CD4-positive, alpha-beta T cell treated with Interferon gamma for 1 hour (primary cell): ENCODE measurements around the gene CNDP2.
"Not testable (repeated sequence)": the region's sequence is repeated elsewhere in the genome, so short reads cannot be mapped to it uniquely, and the experiment has no call there.

Experiments
- DNase-seq: peaks from one replicate; pipeline ENCODE4 v3.0.0-alpha.2; 2020

CNDP2 gene

DNA sequence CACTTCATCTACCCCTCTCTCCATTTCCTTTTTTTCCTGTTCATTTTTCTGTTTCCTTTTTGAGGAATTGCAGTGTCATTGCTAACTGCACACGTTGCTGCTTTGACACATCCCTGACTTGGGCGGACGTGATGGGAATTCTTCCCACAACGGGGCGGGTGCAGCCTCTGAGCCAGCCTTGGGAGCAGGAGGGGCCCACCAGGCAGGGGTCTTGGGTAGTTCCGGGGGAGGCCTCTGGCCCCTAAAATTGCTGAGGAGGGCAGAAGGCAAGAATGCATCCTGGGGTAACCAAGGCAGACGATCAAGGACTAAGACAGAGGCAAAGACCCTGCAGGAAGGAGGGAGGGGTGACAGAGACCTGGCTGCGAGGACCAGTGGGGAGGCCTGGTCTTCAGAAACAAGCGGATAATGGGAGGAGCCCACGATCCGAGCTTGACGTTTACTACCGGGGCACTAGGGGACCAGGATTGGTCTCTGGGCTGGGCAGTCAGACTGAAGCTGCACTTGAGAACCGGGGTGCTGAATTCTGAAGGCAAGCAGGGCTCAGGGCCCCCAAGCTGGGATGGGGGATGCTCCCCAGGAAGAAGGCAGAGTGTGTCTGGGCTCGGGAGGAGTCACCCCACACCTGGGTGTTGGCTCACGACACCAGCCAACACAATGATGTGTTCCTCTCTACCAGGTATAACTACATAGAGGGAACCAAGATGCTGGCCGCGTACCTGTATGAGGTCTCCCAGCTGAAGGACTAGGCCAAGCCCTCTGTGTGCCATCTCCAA lies 23.3 kb downstream of the CNDP2 start:
- no peak for DNase-seq

DNA sequence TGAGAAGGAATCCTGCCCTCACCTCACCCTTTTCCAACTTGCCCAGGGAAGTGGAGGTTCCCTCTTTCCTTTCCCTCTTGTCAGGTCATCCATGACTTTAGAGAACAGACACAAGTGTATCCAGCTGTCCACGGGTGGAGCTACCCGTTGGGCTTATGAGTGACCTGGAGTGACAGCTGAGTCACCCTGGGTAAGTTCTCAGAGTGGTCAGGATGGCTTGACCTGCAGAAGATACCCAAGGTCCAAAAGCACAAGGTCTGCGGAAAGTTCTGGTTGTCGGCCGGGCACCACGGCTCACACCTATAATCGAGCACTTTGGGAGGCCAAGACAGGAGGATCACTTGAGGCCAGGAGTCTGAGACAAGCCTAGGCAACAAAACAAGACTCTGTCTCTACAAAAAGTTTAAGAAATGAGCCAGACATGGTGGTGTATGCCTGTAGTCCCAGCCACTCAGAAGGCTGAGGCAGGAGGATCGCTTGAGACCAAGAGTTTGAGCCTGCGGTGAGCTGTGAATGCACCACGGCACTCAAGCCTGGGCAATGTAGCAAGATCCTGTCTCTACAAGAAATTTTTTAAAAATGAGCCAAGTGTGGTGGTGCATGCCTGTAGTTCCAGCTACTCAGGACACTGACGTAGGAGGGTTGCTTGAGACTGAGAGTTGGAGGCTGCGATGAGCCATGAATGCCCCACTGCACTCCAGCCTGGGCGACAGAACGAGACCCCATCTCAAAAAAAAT lies 24.1 kb downstream of the CNDP2 start:
- no peak for DNase-seq

DNA sequence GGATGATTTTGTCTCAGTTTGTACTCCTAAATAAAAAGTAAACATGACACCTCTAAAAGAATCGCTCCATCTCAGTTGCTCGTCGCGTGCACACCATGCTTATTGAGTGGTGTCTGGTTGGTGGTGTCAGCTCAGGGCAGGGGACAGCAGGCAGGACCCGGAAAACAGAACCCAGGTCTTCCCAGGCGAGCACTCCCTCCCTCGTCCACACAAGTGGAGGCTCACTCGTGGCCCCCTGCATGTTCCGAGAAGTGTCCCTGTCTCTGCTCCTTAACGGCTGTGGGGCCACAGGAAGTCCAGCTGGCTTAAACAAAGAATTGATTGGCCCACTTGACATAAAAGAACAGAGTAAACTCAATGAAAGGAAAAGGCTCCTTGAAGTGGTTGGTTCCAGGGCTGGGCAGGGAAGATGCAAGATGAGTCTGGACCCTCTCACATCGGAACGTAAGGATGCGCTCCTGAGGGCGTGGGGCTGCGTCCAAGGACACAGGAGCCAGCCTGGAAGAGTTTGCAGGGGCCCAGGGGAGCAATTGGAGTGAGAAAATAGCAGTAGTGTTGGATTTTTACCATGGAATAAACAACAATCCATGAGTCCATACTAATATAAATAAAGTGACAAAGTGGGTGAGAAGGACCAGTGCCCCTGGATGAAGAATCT lies 25.0 kb downstream of the CNDP2 start:
- no peak for DNase-seq

DNA sequence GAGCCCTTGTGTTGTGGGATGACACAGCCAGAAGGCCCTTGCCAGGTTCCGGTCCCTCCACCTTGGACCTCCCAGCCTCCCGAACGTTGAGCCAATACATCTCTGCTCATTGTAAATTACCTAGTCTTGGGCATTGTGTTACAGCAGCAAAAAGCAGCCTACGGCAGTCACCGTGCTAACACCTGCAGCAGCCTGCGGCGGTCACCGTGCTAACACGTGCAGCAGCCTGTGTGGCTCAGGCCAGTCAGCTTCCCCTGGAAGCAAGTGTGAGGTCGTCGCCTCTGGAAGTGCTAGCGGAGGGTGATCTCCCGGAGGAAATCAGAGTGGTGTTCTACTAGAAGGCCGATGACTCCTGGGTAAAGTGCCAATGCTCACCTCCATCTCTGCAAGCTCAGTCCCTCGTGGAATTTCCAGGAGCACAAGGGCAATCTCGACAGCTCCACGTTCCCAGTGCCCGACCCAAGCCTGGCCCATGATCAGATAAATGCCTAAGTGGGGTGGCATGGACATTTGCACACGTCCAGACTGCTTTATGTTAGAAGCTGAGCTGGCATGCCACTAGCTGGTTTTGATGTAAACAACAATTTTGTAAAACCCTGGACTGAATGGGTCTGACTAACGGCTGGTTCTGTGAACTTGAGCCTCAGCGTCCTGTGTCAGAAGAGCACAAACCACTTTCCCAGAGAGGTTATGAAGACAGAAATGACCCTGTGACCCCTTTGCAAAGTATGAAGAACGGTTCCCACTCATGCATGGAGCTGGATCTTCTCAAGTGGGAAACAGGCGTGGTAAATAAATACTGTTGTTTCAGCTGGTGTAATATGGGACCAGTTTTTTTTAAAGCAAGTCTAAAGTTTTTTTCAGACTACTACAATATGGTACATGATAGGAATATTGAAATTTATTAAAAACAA lies 26.7 kb downstream of the CNDP2 start:
- no peak for DNase-seq

DNA sequence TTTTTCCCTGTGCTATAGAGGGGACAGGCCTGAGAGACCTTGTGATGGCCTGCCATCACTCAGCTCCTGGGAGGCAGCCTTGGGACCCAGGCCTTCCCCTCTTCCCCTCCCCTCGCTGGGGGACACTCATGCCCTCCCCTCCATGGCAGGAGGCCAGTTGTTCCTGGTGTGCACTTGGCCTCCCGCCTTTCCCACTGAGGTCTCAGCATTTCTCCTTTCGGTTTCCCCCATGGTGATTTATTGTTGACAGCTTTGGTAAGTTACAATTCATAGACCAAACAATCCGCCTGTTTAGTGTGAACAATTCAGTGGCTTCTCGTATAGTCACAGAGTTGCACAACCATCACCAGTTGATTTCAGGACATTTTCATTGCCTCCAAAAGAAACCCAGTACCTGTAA lies 27.9 kb downstream of the CNDP2 start:
- no peak for DNase-seq

DNA sequence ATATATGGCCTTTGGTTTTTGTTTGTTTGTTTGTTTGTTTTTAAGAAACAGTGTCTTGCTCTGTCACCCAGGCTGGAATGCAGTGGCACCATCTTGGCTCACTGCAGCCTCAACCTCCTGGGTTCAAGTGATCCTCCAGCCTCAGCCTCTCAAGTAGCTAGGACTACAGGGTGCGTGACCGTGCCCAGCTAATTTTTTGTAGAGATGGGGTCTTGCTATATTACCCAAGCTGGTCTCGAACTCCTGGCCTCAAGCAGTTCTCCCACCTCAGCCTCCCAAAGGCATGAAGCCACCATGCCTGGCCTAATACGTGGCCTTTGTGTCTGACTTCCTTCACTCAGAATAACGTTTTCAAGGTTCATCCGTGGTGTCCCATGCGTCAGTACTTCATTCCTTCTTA lies 28.8 kb downstream of the CNDP2 start:
- DNase-seq = not testable (repeated sequence)

DNA sequence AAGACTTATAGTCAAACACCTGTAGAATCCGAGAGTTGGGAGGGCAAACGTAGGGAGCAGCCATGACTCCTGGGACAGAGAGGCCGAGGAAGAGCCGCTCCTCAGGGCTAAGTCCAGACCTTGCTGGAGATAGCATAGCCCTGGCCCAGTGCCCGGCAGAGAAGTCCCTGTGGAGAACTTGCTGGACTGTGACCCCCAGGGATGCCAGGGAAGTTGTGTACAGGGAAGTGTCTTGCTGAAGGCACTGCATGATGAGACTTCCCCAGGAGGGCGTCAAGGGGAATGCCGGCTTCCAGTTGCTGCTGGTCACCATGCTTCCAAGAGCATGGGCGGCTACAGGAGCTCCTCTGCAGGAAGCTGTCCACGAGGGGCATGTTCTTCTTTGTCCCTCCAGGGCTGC lies 29.6 kb downstream of the CNDP2 start:
- no peak for DNase-seq

DNA sequence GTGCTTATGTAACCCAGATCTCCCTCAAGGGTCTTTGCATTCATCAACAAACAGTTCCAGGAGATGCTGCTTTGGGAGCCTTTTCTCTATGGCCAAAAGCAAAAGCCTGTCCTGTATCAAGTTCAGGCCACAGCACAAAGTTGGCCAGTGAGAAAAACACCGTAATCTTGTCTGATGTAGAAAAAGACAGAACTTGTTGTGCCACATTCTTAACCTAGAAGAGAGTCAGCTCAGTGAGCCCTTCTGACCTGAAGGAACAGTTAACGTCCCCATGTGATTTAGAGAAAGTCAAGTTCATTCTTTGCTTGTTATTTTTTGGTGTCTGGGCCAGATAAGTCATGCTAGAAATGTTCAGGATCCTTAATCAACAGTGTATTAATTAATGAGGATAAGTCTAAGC lies 30.3 kb downstream of the CNDP2 start:
- DNase-seq = no peak

DNA sequence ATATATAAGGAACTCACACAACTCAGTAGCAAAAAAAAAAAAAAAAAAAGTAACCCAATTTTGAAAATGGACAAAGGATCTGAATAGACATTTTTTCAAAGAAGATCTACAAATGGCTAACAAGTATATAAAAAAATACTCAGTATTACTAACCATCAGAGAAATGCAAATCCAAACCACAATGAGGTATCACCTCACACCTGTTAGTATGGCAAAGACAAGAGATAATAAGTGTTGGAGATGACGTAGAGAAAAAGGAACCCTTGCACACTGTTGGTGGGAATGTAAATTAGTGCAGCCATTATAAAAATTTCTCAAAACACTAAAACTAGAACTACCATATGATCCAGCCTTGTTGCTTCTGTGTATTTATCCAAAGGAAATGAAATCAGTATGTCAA lies 32.3 kb downstream of the CNDP2 start:
- no peak for DNase-seq

DNA sequence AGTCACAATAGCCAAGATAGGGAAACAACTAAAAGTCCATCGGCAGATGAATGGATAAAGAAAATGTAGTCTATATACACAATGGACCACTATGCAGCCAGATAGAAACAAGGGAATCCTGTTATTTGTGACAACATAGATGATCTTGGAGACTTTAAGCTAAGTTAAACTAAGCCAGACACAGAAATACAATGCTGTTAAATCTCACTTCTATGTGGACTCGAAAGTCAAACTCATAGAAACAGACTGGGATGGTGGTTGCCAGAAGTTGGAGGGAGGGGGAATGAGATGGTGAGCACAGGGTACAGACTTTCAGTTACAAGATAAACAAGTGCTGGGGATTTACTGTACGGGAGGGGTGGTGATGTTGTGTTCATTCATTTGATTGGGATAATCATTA lies 32.8 kb downstream of the CNDP2 start:
- DNase-seq = no peak

DNA sequence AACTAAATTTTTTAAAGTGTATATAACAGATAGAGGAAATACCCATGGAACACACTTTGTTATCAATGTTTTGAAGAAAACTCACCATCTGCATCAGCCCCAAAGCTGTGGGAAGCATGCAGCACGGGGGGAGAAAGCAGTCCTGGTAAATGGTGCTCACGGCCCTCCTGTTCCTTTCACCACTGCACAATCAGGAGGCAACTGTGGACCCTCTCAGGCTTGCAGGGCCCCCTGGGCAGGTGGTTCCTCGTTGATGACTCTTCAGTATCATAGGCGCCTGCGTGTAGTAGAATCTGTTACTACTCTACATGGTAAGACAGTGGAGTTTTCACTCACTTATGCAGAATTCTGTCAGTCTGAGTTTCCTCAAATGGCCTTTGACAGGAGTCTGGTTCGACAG lies 33.2 kb downstream of the CNDP2 start:
- DNase-seq = no peak

DNA sequence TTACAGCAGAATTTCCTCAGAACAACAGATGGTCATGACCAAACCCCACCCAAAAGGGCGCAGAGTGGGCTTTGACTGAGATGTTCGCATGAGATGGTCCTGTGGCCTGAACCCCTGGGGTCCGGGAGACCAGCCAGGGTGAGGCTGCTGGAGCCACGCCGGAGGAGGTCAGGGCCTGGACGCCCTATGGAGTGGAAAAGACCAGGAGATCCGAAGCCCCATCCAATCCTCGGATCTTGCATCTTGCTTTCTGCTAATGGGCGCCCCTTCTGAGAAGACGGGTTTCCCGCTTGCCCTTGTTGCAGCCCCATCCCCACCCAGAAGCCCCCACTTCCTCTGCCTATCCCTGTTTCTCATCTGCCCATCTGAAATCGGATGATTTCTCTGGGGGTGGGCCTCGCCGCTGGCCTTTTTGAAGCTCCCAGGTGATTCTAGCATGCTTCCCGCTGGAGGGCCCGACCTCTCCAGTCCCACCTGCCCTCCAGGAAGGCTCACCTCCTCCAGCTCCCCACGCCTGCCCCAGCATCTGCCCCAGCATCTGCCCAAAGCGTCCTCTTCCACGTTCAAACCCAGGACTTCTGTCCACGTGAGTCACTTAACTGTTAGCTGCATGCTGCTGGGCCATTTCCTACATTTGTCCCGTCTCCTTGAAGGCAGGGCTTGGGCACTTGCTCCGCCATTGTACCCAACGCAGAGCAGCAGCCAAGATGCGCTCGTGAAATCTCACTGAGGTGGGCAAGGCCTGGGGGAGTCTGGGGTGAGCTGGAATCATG lies 33.8 kb downstream of the CNDP2 start:
- no peak for DNase-seq

DNA sequence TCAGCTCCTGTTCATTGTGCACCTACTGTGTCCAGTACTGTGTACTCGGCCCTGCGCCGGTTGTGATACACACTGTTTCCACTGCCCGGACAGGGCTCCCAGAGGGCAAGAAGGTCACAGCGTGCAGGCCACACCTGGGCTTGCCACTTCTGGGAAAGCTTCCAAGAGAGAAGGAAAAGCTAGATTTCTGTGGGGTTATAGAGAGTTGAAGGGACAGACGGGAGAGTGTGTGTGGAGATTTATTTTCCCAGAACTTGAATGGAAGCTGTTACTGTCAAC lies 34.4 kb downstream of the CNDP2 start:
- no peak for DNase-seq

DNA sequence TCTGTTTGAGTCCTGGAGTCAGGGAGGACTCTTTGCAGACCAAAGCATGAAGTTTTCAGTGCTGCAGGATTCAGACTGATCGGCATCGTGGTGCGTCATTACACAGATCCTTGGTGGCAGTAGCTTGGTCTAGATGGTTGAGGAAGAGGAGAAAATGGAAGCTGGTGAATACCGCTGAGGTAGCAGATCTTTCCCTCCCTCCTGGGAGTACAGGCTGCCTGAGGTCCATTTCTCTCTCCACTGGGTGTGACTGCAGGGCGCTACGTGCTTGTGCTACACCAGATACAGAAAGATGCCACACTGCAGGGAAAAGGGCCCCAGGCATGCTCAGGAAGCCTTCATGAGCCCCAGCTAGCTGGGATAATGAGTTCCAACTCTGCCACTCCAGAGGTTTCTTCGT lies 34.9 kb downstream of the CNDP2 start:
- DNase-seq = no peak

DNA sequence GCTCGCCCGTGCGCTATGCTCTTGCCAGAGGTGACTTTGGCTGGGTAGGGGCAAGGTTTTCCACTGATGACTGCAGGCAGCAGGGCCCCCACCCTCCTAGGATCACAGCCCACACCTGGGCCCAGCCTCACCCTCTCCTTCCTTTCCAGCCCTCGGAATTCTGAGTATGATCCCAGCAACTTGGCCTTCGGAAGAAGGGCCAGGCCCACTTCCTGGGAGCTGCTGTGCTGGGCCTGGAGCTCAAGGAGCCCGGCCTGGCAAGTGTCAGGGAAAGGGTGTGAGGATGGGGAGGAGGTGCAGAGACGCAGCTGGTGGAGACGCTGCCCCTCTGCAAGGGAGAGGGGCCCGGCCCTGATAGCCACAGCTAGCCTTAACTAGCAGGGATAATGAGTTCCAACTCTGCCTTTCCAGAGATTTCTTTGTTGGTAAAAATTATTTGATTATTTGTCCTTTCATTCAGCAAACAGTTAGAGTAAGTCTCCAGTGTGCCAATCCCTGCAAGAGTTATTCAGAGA lies 36.4 kb downstream of the CNDP2 start:
- no peak for DNase-seq

DNA sequence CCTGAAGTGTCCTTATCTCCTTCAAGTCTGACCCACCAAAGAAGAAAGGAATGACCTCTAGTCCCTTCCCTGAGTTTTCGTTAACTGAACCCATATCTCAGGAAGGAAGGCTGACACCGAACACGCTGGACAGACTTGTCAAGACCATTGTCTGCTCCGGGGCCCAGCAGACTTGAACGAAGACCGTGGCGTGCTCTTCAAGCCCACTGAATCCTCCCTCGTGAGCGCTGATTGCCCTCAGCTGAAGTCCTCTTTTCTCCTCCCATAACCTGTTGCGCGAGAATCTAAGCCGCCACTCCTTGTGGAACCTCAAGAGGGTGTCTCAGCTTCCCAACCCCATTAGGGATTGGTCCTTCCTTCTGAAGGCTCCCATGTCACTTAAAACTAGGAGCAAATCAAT lies 37.5 kb downstream of the CNDP2 start:
- no peak for DNase-seq

DNA sequence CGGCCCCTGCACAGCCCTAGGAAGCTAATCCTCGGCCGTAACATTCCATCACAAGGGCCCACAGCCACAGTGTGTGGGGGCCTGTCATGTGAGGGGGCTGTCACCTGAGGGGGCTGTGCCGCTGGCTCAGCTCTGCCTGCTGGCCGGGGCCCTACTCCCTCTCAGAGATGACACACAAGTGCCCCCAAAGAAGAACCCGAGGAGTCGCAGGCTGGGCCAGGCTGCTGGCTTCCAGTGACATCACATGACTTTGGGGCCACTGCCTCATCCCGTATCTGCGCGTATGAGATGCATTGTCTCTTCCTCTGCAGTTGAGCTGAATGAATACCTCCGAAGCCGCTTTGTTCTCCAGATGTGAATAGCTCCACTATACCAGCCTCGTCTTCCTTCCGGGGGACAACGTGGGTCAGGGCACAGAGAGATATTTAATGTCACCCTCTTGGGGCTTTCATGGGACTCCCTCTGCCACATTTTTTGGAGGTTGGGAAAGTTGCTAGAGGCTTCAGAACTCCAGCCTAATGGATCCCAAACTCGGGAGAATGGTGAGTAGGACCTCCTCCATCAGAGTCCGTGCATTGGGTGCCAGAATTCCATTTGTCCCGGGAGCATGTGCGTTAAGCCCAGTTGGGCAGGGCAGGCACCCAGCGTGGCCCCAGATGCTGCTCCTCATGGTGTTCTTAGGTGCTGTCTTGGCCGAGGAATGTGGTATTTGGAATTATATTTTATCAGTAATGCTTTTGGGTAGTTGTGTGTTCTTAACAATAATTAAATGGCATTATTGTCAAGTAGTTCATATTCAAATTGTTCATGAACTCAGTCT lies 38.2 kb downstream of the CNDP2 start, which contains the start of gene CNDP1:
TSS of gene CNDP1 (plus strand) at position 351 of the 820 bp plus-strand sequence. CDS start at position 519, 168 bp downstream.
- no peak for DNase-seq

DNA sequence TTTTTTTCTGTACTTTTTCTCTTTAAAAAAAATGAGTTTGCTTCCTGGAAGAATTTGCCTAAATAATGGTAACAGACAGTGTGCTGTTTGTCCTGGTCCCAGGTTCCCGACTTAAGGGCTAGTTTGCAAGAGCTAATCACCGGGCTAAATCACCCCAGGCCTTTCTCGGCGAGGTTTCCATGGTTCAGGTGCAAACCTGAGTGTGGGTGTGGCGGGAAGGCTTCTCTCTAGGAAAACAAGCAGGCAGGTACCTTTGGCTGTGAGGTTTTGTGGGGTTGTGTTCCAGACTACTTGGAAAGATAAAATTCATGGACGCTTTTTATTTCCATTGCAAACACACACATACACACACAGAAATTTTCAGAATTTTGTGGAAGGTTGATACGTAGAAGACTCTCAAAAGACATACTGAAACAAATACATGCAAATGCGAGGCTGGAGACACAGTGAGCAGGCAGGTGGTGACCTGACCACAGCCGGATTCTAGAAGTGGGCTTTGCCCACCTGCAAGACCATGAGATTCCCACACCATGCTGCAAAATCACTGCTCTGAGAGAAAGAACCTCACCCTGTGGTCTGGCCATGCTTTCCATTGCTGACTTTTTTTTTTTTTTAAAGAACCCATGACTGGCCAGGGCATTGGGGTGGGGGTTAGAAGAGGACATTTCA lies 39.0 kb downstream of the CNDP2 start:
- no peak for DNase-seq

DNA sequence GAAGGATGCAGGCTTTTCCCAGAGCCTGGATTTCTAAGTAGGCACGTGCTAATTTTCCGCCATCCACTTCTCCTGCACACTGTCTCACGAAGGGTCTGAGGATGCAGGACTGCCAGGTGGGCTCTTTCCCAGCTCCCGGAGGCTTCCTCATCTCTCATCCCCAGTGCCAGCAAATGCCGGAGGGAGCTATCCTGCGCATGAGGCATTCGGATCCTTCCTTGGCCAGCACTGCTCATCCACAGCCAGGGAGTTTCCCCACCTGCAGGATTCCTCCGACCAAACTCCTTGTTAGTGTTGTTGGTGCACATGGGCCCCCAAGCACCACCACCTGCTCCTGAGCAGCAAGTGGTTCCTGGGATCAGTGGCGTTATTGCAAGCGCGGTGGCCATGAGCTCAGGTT lies 43.1 kb downstream of the CNDP2 start:
- DNase-seq = no peak

DNA sequence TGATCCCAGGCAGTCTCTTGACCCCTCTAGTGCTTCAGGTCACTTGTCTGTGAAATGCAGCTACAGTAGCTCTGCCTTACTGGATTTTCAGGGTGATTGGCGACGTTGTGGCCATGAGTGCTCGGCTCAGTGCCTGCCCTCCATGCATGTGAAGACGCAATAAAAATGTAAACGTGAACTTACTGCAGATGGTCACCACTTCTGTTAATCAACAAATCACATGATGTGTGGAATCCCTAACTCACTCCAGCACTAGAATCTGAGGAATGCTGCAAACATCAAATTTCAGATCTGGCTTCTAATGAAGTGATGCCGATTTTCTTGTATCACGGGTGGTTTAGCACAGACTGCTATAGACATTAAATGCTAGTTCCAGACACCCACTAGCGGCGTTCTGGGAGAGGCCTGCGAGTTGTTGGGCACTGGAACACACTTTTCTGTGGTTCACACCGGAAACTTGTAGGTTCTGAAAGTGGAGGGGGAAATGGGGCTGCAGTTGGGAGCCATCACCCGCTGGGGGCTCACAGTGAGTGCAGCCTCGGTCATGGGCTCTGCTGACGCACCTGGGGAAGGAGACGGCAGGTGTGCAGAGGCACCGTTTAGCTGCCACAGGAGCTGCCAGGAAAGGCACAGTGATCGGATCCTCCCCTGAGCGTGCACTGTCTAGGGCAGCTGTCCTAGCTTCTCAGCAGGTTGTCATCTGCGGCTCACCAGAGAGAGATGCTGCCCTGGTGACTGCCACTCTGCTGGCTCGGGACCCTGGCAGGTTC lies 44.7 kb downstream of the CNDP2 start:
- no peak for DNase-seq
